DOHH2 (cell line): Measurements from ENCODE around the gene GLRA3.

ENCODE experiments used
- H3F3A ChIP-seq: fragments of 200-600 bp; sonication (generic), shearing (Covaris generic); 2 replicates; pipeline ENCODE4 v1.6.0; 2016; ENCODE audit warnings: antibody characterized with exemption, mild to moderate bottlenecking; ENCODE audit not compliant: control insufficient read depth, insufficient read depth
- H3K27ac ChIP-seq: fragments of 200-600 bp; sonication (generic); 2 replicates; pipeline ENCODE4 v1.5.1; 2014; ENCODE audit warnings: low read depth, mild to moderate bottlenecking, low read length, moderate library complexity
- H3K27me3 ChIP-seq: fragments of 200-600 bp; sonication (generic); 2 replicates; pipeline ENCODE4 v1.6.1; 2014; ENCODE audit warnings: mild to moderate bottlenecking, low read length, mixed read lengths; ENCODE audit not compliant: control insufficient read depth
- H3K36me3 ChIP-seq: fragments of 200-600 bp; sonication (generic); 2 replicates; pipeline ENCODE4 v1.6.1; 2014; ENCODE audit warnings: mild to moderate bottlenecking, low read length, moderate library complexity, mixed read lengths; ENCODE audit not compliant: control insufficient read depth
- H3K4me1 ChIP-seq: fragments of 200-600 bp; sonication (generic); 2 replicates; pipeline ENCODE4 v1.6.1; 2014; ENCODE audit warnings: mild to moderate bottlenecking, low read length, mixed read lengths; ENCODE audit not compliant: control insufficient read depth
- H3K4me2 ChIP-seq: fragments of 200-600 bp; sonication (generic); 2 replicates; pipeline ENCODE4 v1.6.0; 2014; ENCODE audit warnings: mild to moderate bottlenecking, low read length, moderate library complexity
- H3K4me3 ChIP-seq: fragments of 200-600 bp; sonication (generic); 2 replicates; pipeline ENCODE4 v1.5.1; 2014; ENCODE audit warnings: mild to moderate bottlenecking, low read length, mixed read lengths
- H3K79me2 ChIP-seq: fragments of 200-600 bp; sonication (generic); 2 replicates; pipeline ENCODE4 v1.6.1; 2014; ENCODE audit warnings: mild to moderate bottlenecking, low read length, mixed read lengths; ENCODE audit not compliant: control insufficient read depth
- H3K9me2 ChIP-seq: fragments of 200-600 bp; sonication (generic); replicated peaks from 2 replicates; pipeline ENCODE4 v1.6.1; 2014; ENCODE audit warnings: mild to moderate bottlenecking, low read length, mixed read lengths; ENCODE audit not compliant: control insufficient read depth
- H3K9me3 ChIP-seq: fragments of 200-600 bp; sonication (generic); 2 replicates; pipeline ENCODE4 v1.6.1; 2014; ENCODE audit warnings: antibody characterized with exemption, low read length, mixed read lengths; ENCODE audit not compliant: control insufficient read depth, insufficient read depth
- H4K20me1 ChIP-seq: fragments of 200-600 bp; sonication (generic); 2 replicates; pipeline ENCODE4 v1.6.0; 2014; ENCODE audit warnings: low read depth, mild to moderate bottlenecking, antibody characterized with exemption, low read length, moderate library complexity; ENCODE audit not compliant: control insufficient read depth, insufficient read depth
- EZH2phosphoT487 ChIP-seq: fragments of 200-600 bp; sonication (generic); IDR thresholded peaks from 2 replicates; pipeline ENCODE4 v1.6.1; 2017; ENCODE audit warnings: borderline replicate concordance, mild to moderate bottlenecking, antibody characterized with exemption, low read length, moderate library complexity, mixed read lengths
- TF ChIP-seq, protein P1 (sequence below): fragments of 200-600 bp; sonication (generic); IDR thresholded peaks from one replicate; pipeline ENCODE4 v1.5.1; 2014; ENCODE audit warnings: antibody characterized with exemption, mild to moderate bottlenecking, low read depth, low read length; ENCODE audit not compliant: poor library complexity, severe bottlenecking

GLRA3 gene

GRCh38 chr4:174867903-174868302 lies 38.9 kb upstream of the GLRA3 start:
- H3K4me2 ChIP-seq = no peak overlapping the region
- TF ChIP-seq EZH2phosphoT487 = no peak
- TF ChIP-seq, protein P1, sequence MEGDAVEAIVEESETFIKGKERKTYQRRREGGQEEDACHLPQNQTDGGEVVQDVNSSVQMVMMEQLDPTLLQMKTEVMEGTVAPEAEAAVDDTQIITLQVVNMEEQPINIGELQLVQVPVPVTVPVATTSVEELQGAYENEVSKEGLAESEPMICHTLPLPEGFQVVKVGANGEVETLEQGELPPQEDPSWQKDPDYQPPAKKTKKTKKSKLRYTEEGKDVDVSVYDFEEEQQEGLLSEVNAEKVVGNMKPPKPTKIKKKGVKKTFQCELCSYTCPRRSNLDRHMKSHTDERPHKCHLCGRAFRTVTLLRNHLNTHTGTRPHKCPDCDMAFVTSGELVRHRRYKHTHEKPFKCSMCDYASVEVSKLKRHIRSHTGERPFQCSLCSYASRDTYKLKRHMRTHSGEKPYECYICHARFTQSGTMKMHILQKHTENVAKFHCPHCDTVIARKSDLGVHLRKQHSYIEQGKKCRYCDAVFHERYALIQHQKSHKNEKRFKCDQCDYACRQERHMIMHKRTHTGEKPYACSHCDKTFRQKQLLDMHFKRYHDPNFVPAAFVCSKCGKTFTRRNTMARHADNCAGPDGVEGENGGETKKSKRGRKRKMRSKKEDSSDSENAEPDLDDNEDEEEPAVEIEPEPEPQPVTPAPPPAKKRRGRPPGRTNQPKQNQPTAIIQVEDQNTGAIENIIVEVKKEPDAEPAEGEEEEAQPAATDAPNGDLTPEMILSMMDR = no peak

DNA sequence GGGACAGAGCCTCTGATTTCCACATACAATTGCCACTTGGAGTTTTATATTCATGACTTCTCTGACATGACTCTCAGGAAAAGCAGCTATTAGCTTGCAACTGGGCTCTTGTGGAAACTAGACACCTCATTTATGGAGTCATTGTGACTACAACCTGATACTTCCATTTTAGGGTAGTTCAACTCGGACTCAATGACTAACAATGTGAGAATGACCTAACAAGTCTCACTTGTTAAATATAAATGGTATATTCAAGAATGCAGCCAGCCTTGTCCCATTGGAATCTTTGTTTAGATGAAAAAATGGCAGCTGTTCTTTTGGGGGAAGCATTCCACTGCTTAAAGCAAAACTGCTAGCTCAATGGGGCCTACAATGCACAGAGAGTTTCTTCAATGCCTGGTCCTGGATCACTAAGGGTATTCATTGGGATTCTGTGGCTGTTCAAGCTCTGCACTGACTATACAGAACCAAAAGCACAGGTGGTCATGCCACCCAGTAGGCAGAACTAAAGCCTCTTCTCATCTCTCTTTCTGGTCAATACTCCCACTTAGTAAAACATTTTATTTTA lies 36.5 kb upstream of the GLRA3 start:
- Histone ChIP-seq H3K9me3 (peaks cover 9% of the 10 kb centered on the region; the same call in 1 of the 2 replicates), H3K9me2 (no peaks in the 10 kb centered on the region)

More at GRCh38 chr4:174867903-174868302, 38.9 kb upstream of the GLRA3 start:
- no peaks in the 10 kb centered on the region for H4K20me1 ChIP-seq
- H3K36me3 ChIP-seq = no peaks in the 10 kb centered on the region
- no peak overlapping the region for H3K27ac ChIP-seq
- no peaks in the 10 kb centered on the region for H3F3A ChIP-seq
- H3K4me3 ChIP-seq = no peak overlapping the region
- peaks cover 5% of the 10 kb centered on the region; the same call in 1 of the 2 replicates for H3K9me3 ChIP-seq
- no peaks in the 10 kb centered on the region for H3K79me2 ChIP-seq
- no peaks in the 10 kb centered on the region for H3K9me2 ChIP-seq
- H3K4me1 ChIP-seq = no peaks in the 10 kb centered on the region
- H3K27me3 ChIP-seq = no peaks in the 10 kb centered on the region

DNA sequence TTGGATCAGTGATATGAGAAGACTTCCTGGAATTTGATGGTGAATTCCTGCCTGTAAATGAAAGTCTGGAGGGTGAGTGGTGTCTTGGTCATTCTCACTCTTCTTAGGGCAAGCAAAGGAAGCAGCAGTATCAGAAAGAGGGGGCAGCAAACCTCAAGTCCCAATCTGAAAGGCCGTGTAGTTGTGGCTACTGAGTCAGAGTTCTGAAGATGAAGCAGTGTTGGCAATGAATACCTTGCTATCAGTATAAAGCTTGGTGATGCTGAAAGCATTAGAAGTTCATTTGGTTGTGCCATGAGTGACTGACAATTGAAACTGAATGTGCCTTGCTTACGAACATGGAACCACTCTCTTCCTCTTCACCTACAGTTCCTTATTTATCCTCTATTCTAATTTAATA lies 35.0 kb upstream of the GLRA3 start:
- no peak for TF ChIP-seq EZH2phosphoT487
- TF ChIP-seq, protein P1 = no peak
- no peaks in the 10 kb centered on the region for H3F3A ChIP-seq
- H4K20me1 ChIP-seq = no peaks in the 10 kb centered on the region
- no peaks in the 10 kb centered on the region for H3K36me3 ChIP-seq
- peaks cover 13% of the 10 kb centered on the region for H3K4me1 ChIP-seq
- H3K9me3 ChIP-seq = peaks cover 9% of the 10 kb centered on the region; the same call in 1 of the 2 replicates
- H3K4me2 ChIP-seq = no peak overlapping the region
- H3K27ac ChIP-seq = no peak overlapping the region
- H3K9me2 ChIP-seq = no peaks in the 10 kb centered on the region
- H3K4me3 ChIP-seq = no peak overlapping the region
- no peaks in the 10 kb centered on the region for H3K79me2 ChIP-seq
- no peaks in the 10 kb centered on the region for H3K27me3 ChIP-seq

More for the DNA sequence above, 36.5 kb upstream of the GLRA3 start:
- Histone ChIP-seq H3K27ac (no peak overlapping the region), H3K4me1 (peaks cover 3% of the 10 kb centered on the region), H3K4me2 (no peak overlapping the region), H4K20me1 (no peaks in the 10 kb centered on the region), H3F3A (no peaks in the 10 kb centered on the region), H3K79me2 (no peaks in the 10 kb centered on the region), H3K27me3 (no peaks in the 10 kb centered on the region), H3K36me3 (no peaks in the 10 kb centered on the region), H3K4me3 (no peak overlapping the region)
- TF ChIP-seq, protein P1 = no peak
